Keratinocyte (primary cell): ENCODE data around the gene TNRC6A. TPM values are rescaled to one million over a fixed set of nuclear protein-coding genes. Genes with fewer than 3 reads are reported as not detected.
A peak's percentile ranks its signal among the peaks of the same experiment; 100 is the strongest.

Experiments used
- DNase-seq: peaks from one replicate; pipeline ENCODE4 v3.0.0-alpha.2; 2011; ENCODE audit warnings: low read depth, missing footprints, low spot score
- FAIRE-seq: peaks from 2 replicates; lab custom pipeline; 2011; peaks lifted over from hg19 to GRCh38; lab: Jason Lieb, UNC
- H2AFZ ChIP-seq: 2 replicates; pipeline ENCODE4 v1.6.0; 2012; ENCODE audit warnings: low read length, control low read depth, inconsistent platforms; ENCODE audit not compliant: control insufficient read depth
- H3K27ac ChIP-seq: 2 replicates; pipeline ENCODE4 v1.5.1; 2011; ENCODE audit warnings: low read length; ENCODE audit not compliant: control insufficient read depth, insufficient read depth
- H3K27me3 ChIP-seq: 3 replicates; pipeline ENCODE4 v1.6.0; 2011; ENCODE audit warnings: low read length; ENCODE audit not compliant: control insufficient read depth, insufficient read depth; ENCODE audit errors: extremely low read depth
- H3K36me3 ChIP-seq, 2 experiments: 2 replicates in 1 of 2; 3 replicates in 1 of 2; pipeline ENCODE4 v1.5.1; 2011; ENCODE audit warnings: low read length in 2 of 2, mild to moderate bottlenecking in 1 of 2; ENCODE audit not compliant: control insufficient read depth in 2 of 2, insufficient read depth in 2 of 2; ENCODE audit errors: extremely low read depth in 1 of 2
- H3K4me1 ChIP-seq: 3 replicates; pipeline ENCODE4 v1.5.1; 2011; ENCODE audit warnings: low read length; ENCODE audit not compliant: control insufficient read depth, insufficient read depth; ENCODE audit errors: extremely low read depth
- H3K4me2 ChIP-seq: 3 replicates; pipeline ENCODE4 v1.6.0; 2011; ENCODE audit warnings: low read depth, low read length; ENCODE audit not compliant: control insufficient read depth, insufficient read depth; ENCODE audit errors: extremely low read depth
- H3K4me3 ChIP-seq, 3 experiments: fragments of 200-600 bp in 1 of 3; sonication (generic) in 1 of 3; 2 replicates in 2 of 3; 3 replicates in 1 of 3; pipeline ENCODE4 v1.5.1; 2011 to 2016; ENCODE audit warnings: low read length in 3 of 3, mild to moderate bottlenecking in 3 of 3, control low read depth in 2 of 3, inconsistent platforms in 1 of 3, low read depth in 1 of 3, mixed read lengths in 1 of 3, mixed run types in 1 of 3, moderate library complexity in 1 of 3; ENCODE audit not compliant: control insufficient read depth in 2 of 3, insufficient read depth in 2 of 3; ENCODE audit errors: extremely low read depth in 1 of 3
- H3K79me2 ChIP-seq: 2 replicates; pipeline ENCODE4 v1.6.0; 2012; ENCODE audit warnings: low read length; ENCODE audit not compliant: control insufficient read depth, insufficient read depth
- H3K9ac ChIP-seq: 3 replicates; pipeline ENCODE4 v1.6.0; 2011; ENCODE audit warnings: low read length; ENCODE audit not compliant: control insufficient read depth, insufficient read depth; ENCODE audit errors: extremely low read depth
- H3K9me1 ChIP-seq: 3 replicates; pipeline ENCODE4 v1.6.0; 2011; ENCODE audit warnings: low read length; ENCODE audit not compliant: control insufficient read depth, insufficient read depth; ENCODE audit errors: extremely low read depth
- H3K9me3 ChIP-seq: 2 replicates; pipeline ENCODE4 v1.5.1; 2012; ENCODE audit warnings: low read depth, low read length; ENCODE audit not compliant: control insufficient read depth
- H4K20me1 ChIP-seq: 3 replicates; pipeline ENCODE4 v1.6.0; 2011; ENCODE audit warnings: low read length; ENCODE audit not compliant: control insufficient read depth, insufficient read depth; ENCODE audit errors: extremely low read depth
- EZH2 ChIP-seq: IDR thresholded peaks from one replicate; pipeline ENCODE4 v1.6.1; 2012; ENCODE audit warnings: inconsistent platforms, mild to moderate bottlenecking, low read length, moderate library complexity
- dilution Hi-C: fragments of 300-500 bp; cut with MboI; formaldehyde crosslinking; loops from one replicate; pipeline ENCODE4 v1.7.0; 2020; ENCODE audit warnings: low sequenced_read_pairs; ENCODE audit not compliant: extremely low pct_ligation_motif_present
- polyA plus RNA-seq, 5 experiments: library from polyadenylated mRNA; depleted of rRNA in 3 of 5; stranded (reverse) in 3 of 5; stranded (forward) in 1 of 5; unstranded in 1 of 5; fragments of >200 nt; gene quantifications; 1 replicate in 1 of 5; 2 replicates in 3 of 5; 3 replicates in 1 of 5; pipeline versions ENCODE4 v1.2.1 to v1.2.3, GENCODE V29; 2011 to 2012; ENCODE audit warnings: missing spikeins in 2 of 5, low read depth in 1 of 5, low replicate concordance in 1 of 5
- TF ChIP-seq, protein P1 (sequence below), 3 experiments: IDR thresholded peaks in 1 of 3; conservative IDR thresholded peaks in 1 of 3; optimal IDR thresholded peaks in 1 of 3; 2 replicates in 2 of 3; 3 replicates in 1 of 3; pipeline versions ENCODE3 to v1.5.1; 2011; ENCODE audit warnings: low read length in 3 of 3, mild to moderate bottlenecking in 3 of 3, moderate library complexity in 2 of 3, control low read depth in 1 of 3, inconsistent platforms in 1 of 3; ENCODE audit not compliant: insufficient read depth in 2 of 3; ENCODE audit errors: extremely low read depth in 1 of 3

TNRC6A gene
- polyA plus RNA-seq, 1 donor (not counting 4 experiments of a cell fraction or from before 2014, with no cell fraction given), result 23.3 TPM

DNA sequence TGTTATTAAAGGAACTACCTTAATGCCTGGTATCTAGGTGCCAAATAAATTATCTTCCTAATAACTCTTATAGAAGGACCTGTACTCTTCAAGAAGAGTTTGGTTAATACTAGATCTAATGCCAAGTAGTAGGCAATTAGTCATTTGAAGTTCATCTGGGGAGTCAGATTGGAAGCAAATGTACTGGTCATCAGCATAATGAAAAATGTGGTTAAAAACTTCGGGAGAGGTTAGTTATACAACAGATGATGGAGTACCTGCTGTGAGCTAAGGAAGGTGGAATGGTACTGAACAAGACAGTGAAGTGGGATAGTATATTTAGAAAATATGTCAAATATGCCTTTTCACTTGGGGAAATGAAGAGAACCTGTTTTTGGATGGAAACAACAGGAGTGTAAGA lies 49.2 kb downstream of the TNRC6A start:
- TF ChIP-seq, protein P1, sequence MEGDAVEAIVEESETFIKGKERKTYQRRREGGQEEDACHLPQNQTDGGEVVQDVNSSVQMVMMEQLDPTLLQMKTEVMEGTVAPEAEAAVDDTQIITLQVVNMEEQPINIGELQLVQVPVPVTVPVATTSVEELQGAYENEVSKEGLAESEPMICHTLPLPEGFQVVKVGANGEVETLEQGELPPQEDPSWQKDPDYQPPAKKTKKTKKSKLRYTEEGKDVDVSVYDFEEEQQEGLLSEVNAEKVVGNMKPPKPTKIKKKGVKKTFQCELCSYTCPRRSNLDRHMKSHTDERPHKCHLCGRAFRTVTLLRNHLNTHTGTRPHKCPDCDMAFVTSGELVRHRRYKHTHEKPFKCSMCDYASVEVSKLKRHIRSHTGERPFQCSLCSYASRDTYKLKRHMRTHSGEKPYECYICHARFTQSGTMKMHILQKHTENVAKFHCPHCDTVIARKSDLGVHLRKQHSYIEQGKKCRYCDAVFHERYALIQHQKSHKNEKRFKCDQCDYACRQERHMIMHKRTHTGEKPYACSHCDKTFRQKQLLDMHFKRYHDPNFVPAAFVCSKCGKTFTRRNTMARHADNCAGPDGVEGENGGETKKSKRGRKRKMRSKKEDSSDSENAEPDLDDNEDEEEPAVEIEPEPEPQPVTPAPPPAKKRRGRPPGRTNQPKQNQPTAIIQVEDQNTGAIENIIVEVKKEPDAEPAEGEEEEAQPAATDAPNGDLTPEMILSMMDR (optimal IDR thresholded peaks at IDR 0.05 in 1 of 3, IDR thresholded peaks at IDR 0.05 in 1 of 3, conservative IDR thresholded peaks at IDR 0.05 in 1 of 3; ENCODE audit: extremely low read depth in 1 of 3, insufficient read depth in 2 of 3, low read length in 3 of 3), result no peak
- no peak for TF ChIP-seq EZH2
- no peaks in the 10 kb centered on the region for H3K9me3 ChIP-seq
- H3K4me2 ChIP-seq, result no peak overlapping the region
- peaks cover 4% of the 10 kb centered on the region for H3K4me1 ChIP-seq
- no peak overlapping the region for H2AFZ ChIP-seq
- peaks cover 11 to 21% of the 10 kb centered on the region in 2 experiments for H3K36me3 ChIP-seq
- no peak overlapping the region for H3K4me3 ChIP-seq
- no peak overlapping the region for H3K9ac ChIP-seq
- DNase-seq (no peak), FAIRE-seq (peak; percentile 29)
- no peaks in the 10 kb centered on the region for H3K27me3 ChIP-seq
- dilution Hi-C loops, result no loop called here
- H3K79me2 ChIP-seq, result peaks cover 10% of the 10 kb centered on the region
- no peaks in the 10 kb centered on the region for H4K20me1 ChIP-seq
- H3K27ac ChIP-seq, result no peak overlapping the region
- H3K9me1 ChIP-seq, result no peaks in the 10 kb centered on the region

DNA sequence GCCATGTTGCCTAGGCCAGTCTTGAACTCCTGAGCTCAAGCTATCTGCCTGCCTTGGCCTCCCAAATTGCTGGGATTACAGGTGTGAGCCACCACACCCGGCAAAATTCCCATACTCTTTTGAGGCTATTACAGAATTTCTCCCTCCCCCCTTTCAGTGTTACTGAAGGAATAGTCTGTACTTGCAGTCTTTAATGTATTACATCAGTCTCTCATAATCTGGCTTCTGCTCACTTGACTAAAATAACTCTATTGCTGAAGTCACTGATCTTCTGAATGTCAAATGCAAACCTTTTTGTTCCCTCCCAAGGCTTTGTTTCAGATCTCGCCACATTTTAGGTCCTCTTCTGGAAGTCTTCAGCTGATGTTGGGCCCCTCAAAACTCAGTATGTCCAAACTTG lies 51.8 kb downstream of the TNRC6A start:
- Histone ChIP-seq H3K79me2 (peaks cover 2% of the 10 kb centered on the region), H2AFZ (no peak overlapping the region), H3K27ac (no peak overlapping the region), H3K27me3 (no peaks in the 10 kb centered on the region), H4K20me1 (no peaks in the 10 kb centered on the region), H3K9me3 (no peaks in the 10 kb centered on the region), H3K36me3 (peaks cover 11 to 21% of the 10 kb centered on the region in 2 experiments), H3K4me1 (peaks cover 4% of the 10 kb centered on the region), H3K4me2 (no peak overlapping the region), H3K9ac (no peak overlapping the region), H3K9me1 (no peaks in the 10 kb centered on the region), H3K4me3 (no peak overlapping the region)
- FAIRE-seq, result no peak
- dilution Hi-C loops, result no loop called here
- DNase-seq, result no peak
- TF ChIP-seq, protein P1 (optimal IDR thresholded peaks at IDR 0.05 in 1 of 3, IDR thresholded peaks at IDR 0.05 in 1 of 3, conservative IDR thresholded peaks at IDR 0.05 in 1 of 3; ENCODE audit: extremely low read depth in 1 of 3, insufficient read depth in 2 of 3, low read length in 3 of 3), result no peak
- no peak for TF ChIP-seq EZH2
